ENCODE measurements around the gene NLRC5.

DNA sequence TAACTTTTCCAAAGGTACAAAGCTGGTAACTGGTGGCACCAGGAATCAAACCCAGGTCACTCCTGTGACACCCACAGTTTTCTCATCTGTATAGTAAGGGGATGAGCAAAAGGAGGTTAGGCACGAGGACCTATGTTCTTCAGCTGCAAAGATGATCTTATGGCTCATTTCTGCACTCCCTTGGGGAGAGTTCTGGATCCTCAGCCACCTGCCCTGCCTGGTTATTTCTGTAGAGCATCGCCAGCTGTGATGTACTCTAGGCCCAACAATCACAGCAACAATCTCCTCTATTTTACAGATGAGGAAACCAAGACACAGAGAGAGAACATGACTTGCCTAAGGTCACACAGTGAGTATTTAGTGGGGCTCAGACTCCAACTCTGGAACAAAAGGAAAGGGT, 97.6 kb downstream of the NLRC5 start:
- TF ChIP-seq POLR2A (IDR thresholded peaks at IDR 0.05; ENCODE audit: low read depth, low read length) (no peak), CTCF (IDR thresholded peaks at IDR 0.05; ENCODE audit: extremely low read depth in 1 of 2, insufficient read depth in 1 of 2, low read depth in 1 of 2, low read length in 2 of 2) (no peak)

Measured in endothelial cell of umbilical vein (primary cell).